Brain microvascular endothelial cell (primary cell): Measurements from ENCODE around the gene BCAS4.
A peak's percentile ranks its signal among the peaks of the same experiment; 100 is the strongest.

Experiments
- DNase-seq: peaks from one replicate; pipeline ENCODE4 v3.0.0-alpha.2; 2020
- H3K27ac ChIP-seq: fragments of 250-450 bp; sonication (Bioruptor Pico); 2 replicates; pipeline ENCODE4 v1.5.1; 2020; ENCODE audit warnings: mild to moderate bottlenecking, moderate library complexity
- H3K27me3 ChIP-seq: fragments of 250-450 bp; sonication (Bioruptor Pico); replicated peaks from 2 replicates; pipeline ENCODE4 v1.5.1; 2020; ENCODE audit warnings: mild to moderate bottlenecking
- H3K36me3 ChIP-seq: fragments of 250-450 bp; sonication (Bioruptor Pico); replicated peaks from 2 replicates; pipeline ENCODE4 v1.5.1; 2020; ENCODE audit warnings: mild to moderate bottlenecking
- H3K4me3 ChIP-seq: 2 replicates; pipeline ENCODE4 v1.5.1; 2011; ENCODE audit warnings: low read depth, mild to moderate bottlenecking, control low read depth, low read length, moderate library complexity
- CTCF ChIP-seq: IDR thresholded peaks from 2 replicates; pipeline ENCODE4 v1.5.1; 2011; ENCODE audit warnings: low read depth, mild to moderate bottlenecking, moderate library complexity, low read length, control low read depth, inconsistent platforms; ENCODE audit errors: missing control alignments
- in situ Hi-C: cut with HindIII; loops from 2 replicates; pipeline ENCODE4 v1.10.0; 2017; ENCODE audit warnings: low sequenced_read_pairs, low pct_ligation_motif_present

The BCAS4 gene

GRCh38 chr20:50837532-50838321, 42.9 kb downstream of the BCAS4 start:
- in situ Hi-C loops, result no loop called here
- no peak for TF ChIP-seq CTCF
- no peak overlapping the region for H3K27ac ChIP-seq
- H3K36me3 ChIP-seq, result no peaks in the 10 kb centered on the region
- DNase-seq, result peak; percentile 46
- H3K4me3 ChIP-seq, result no peak overlapping the region
- no peaks in the 10 kb centered on the region for H3K27me3 ChIP-seq

DNA sequence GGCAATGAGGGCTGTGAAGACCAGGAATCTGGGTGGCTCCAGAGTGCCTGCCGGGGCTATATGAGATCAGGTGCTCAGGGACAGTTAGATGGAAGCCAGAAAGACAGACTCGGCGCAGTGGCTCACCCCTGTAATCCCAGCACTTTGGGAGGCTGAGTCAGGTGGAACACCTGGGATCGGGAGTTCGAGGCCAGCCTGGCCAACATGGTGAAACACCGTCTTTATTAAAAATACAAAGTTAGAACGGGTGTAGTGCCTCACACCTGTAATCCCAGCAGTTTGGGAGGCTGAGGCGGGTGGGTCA, 43.4 kb downstream of the BCAS4 start:
- in situ Hi-C loops, result no loop called here
- no peak overlapping the region for H3K27ac ChIP-seq

DNA sequence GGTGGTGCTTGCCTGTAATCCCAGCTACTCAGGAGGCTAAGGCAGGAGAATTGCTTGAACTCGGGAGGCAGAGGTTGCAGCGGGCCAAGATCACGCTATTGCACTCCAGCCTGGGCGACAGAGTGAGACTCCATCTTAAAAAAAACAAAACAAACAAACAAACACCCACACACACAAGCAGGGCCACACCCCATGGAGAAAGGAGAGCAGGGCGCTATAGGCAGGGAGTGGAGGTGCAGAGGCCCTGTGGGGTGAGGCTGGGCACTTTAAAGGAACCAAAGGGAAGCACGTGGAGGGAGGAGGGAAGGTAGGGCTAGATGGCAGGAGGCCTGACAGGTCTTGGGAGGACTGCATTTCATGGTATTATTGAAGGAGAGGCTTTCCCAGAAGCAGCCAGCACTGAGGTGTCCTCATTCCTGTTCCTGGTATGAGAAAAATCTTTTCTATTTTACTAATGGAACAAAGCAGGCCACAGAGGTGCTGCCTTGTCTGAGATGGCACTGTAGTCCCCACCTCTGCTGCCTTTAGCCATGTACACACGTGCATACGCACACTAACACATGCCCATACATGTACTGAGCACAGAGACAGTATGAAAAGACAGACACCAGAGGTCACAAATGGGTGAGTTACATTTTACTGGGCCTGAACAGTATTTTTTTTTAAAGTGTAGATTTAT, 44.0 kb downstream of the BCAS4 start:
- H3K4me3 ChIP-seq, result no peak overlapping the region
- no peaks in the 10 kb centered on the region for H3K27me3 ChIP-seq
- DNase-seq, result no peak
- in situ Hi-C loops, result no loop called here
- H3K36me3 ChIP-seq, result no peaks in the 10 kb centered on the region
- no peak overlapping the region for H3K27ac ChIP-seq
- TF ChIP-seq CTCF, result no peak

More for the DNA sequence above, 43.4 kb downstream of the BCAS4 start:
- no peaks in the 10 kb centered on the region for H3K27me3 ChIP-seq
- TF ChIP-seq CTCF, result no peak
- no peak overlapping the region for H3K4me3 ChIP-seq
- no peaks in the 10 kb centered on the region for H3K36me3 ChIP-seq
- DNase-seq, result no peak

DNA sequence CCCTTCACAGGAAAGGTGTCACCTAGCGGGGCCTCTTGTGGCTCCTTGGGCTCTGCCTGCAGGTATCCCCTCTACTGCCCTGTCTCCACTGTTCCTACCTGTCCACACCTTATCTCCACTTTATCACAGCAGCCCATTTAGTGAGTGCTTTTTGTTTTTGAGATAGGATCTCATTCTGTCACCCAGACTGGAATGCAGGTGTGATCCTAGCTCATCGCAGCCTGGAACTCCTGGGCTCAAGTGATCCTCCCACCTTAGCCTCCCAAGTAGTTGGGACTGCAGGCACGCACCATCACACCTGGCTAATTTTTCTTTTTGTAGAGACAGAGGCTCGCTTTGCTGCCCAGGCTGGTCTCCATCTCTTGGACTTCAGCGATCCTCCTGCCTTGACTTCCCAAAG, 48.0 kb downstream of the BCAS4 start:
- DNase-seq, result no peak
- Histone ChIP-seq H3K4me3 (no peak overlapping the region), H3K27me3 (no peaks in the 10 kb centered on the region), H3K27ac (no peak overlapping the region), H3K36me3 (no peaks in the 10 kb centered on the region)
- no peak for TF ChIP-seq CTCF
- in situ Hi-C loops, result no loop called here

GRCh38 chr20:50843331-50844276, 48.7 kb downstream of the BCAS4 start:
- in situ Hi-C loops, result no loop called here
- Histone ChIP-seq H3K4me3 (no peak overlapping the region), H3K36me3 (no peaks in the 10 kb centered on the region), H3K27me3 (no peaks in the 10 kb centered on the region), H3K27ac (no peak overlapping the region)
- no peak for TF ChIP-seq CTCF
- no peak for DNase-seq
